Brain microvascular endothelial cell (primary cell): ENCODE data around the gene PYCARD.
"Not testable (repeated sequence)": the region's sequence is repeated elsewhere in the genome, so short reads cannot be mapped to it uniquely, and the experiment has no call there.

ENCODE experiments used
- DNase-seq: peaks from one replicate; pipeline ENCODE4 v3.0.0-alpha.2; 2020
- H3K27ac ChIP-seq: fragments of 250-450 bp; sonication (Bioruptor Pico); 2 replicates; pipeline ENCODE4 v1.5.1; 2020; ENCODE audit warnings: mild to moderate bottlenecking, moderate library complexity
- H3K27me3 ChIP-seq: fragments of 250-450 bp; sonication (Bioruptor Pico); replicated peaks from 2 replicates; pipeline ENCODE4 v1.5.1; 2020; ENCODE audit warnings: mild to moderate bottlenecking
- H3K36me3 ChIP-seq: fragments of 250-450 bp; sonication (Bioruptor Pico); replicated peaks from 2 replicates; pipeline ENCODE4 v1.5.1; 2020; ENCODE audit warnings: mild to moderate bottlenecking
- H3K4me3 ChIP-seq: 2 replicates; pipeline ENCODE4 v1.5.1; 2011; ENCODE audit warnings: low read depth, mild to moderate bottlenecking, control low read depth, low read length, moderate library complexity
- in situ Hi-C: cut with HindIII; loops from 2 replicates; pipeline ENCODE4 v1.10.0; 2017; ENCODE audit warnings: low sequenced_read_pairs, low pct_ligation_motif_present
- TF ChIP-seq, protein P1 (sequence below): IDR thresholded peaks from 2 replicates; pipeline ENCODE4 v1.5.1; 2011; ENCODE audit warnings: low read depth, mild to moderate bottlenecking, moderate library complexity, low read length, control low read depth, inconsistent platforms; ENCODE audit errors: missing control alignments

PYCARD gene

DNA sequence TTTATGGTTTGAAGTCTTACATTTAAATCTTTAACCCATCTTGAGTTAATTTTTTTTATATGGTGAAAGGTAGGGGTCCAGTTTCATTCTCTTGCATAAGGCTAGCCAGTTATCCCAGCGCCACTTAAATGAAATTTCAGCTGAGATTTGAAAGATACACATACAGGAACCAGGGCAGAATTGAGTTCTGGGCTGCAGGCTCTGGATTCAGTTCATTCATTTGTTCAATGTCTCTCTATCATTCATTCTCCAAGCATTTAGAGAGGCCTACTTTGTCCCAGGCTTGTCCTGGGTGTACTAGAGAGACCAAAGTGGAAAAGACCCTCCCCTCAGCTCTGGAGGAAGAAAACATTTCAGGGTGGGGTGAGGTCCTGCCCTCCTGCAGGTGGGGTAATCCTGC lies 10.8 kb upstream of the PYCARD start:
- Histone ChIP-seq H3K27ac (no peak overlapping the region), H3K36me3 (no peaks in the 10 kb centered on the region), H3K4me3 (no peak overlapping the region), H3K27me3 (peaks cover 43% of the 10 kb centered on the region)
- TF ChIP-seq, protein P1, sequence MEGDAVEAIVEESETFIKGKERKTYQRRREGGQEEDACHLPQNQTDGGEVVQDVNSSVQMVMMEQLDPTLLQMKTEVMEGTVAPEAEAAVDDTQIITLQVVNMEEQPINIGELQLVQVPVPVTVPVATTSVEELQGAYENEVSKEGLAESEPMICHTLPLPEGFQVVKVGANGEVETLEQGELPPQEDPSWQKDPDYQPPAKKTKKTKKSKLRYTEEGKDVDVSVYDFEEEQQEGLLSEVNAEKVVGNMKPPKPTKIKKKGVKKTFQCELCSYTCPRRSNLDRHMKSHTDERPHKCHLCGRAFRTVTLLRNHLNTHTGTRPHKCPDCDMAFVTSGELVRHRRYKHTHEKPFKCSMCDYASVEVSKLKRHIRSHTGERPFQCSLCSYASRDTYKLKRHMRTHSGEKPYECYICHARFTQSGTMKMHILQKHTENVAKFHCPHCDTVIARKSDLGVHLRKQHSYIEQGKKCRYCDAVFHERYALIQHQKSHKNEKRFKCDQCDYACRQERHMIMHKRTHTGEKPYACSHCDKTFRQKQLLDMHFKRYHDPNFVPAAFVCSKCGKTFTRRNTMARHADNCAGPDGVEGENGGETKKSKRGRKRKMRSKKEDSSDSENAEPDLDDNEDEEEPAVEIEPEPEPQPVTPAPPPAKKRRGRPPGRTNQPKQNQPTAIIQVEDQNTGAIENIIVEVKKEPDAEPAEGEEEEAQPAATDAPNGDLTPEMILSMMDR: no peak
- DNase-seq: no peak
- in situ Hi-C loops: no loop called here

DNA sequence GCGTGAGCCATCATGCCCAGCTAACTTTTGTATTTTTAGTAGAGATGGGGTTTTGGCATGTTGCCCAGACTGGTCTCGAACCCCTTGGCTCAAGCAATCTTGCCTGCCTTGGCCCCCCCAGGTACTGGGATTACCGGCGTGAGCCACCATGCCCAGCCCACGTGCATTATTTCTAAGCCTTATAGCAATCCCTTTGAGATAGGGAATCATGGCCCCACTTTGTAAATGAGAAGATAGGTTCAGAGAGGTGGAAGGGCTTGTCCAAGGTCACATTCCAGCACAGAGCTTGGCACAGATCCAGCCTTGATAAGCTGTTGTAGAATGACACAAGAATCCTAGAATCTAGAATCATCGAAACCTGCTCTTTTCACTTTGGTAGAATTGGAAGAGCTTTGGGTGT lies 4.2 kb upstream of the PYCARD start:
- no peaks in the 10 kb centered on the region for H3K36me3 ChIP-seq
- H3K4me3 ChIP-seq: no peak overlapping the region
- no peak overlapping the region for H3K27ac ChIP-seq
- DNase-seq: no peak
- in situ Hi-C loops: no loop called here
- TF ChIP-seq, protein P1: no peak
- peaks cover 6% of the 10 kb centered on the region for H3K27me3 ChIP-seq

DNA sequence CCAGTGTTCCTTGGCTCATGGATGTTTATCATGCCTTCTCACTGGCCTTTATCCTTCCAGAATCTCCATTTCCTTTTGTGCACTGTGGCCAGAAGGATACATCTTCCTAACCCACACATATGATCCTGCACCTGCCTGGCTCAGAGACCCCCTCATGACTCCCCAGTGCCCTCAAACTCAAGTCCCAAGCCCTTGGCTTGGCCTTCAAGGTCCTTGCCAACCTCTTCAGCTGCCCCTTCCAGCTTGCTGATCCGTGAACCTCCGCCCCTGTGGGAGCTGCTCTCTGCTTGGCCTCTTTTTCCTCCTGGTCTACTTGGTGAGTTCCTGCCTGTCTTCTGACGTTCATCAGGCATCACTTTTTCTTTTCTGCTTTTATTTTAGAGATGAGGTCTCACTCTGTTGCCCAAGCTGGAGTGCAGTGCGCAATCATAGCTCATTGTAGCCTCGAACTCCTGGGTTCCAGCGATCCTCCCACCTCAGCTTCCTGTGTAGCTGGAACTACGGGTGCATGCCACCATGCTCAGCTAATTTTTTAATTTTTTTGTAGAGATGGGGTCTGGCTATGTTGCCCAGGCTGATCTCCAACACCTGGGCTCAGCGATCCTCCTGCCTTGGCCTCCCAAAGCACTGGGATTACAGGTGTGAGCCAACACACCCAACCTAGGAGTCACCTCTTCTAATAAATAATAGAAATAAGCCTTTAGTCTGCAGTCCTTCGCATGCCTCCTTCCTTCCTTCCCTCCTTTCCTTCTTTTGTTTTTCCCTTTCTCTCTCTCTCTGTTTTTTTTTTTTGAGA lies 2.5 kb upstream of the PYCARD start:
- TF ChIP-seq, protein P1: no peak
- H3K27ac ChIP-seq: no peak overlapping the region
- in situ Hi-C loops: no loop called here

DNA sequence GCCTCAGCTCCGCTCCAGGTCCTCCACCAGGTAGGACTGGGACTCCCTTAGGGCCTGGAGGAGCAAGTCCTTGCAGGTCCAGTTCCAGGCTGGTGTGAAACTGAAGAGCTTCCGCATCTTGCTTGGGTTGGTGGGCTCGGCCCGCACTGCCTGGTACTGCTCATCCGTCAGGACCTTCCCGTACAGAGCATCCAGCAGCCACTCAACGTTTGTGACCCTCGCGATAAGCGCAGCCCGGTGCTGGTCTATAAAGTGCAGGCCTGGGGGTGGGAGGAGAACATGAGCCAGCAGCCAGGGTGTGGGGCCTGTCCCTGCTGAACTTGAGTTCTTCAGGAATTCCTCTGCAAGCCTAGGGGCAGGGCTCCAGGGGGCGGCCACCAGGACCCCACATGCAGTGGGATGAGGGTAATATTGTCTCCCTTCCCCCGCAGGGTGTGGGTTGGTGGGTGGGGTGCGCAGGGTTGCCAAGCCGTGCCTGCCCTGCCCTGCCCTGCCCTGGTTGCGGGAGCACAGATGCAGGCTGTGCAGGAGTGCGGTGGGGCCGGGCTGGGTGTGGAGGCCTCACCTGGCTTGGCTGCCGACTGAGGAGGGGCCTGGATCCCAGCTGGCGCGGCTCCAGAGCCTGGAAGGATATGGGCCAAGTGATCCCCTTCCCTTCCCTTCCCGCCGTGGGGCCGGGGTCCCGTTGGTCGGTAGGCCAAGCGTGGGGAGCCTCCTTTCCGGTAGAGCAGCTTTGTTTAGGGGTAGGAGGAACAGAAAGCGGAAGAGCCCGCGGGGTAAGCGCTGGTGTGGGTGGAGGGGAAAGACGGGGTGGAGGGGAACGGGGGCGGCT lies 762 bp downstream of the PYCARD start:
- in situ Hi-C loops: no loop called here
- Histone ChIP-seq H3K36me3 (peaks cover 11% of the 10 kb centered on the region), H3K4me3 (peak overlapping the region; percentile 65), H3K27me3 (no peaks in the 10 kb centered on the region), H3K27ac (no peak overlapping the region)
- TF ChIP-seq, protein P1: no peak
- no peak for DNase-seq

More for the DNA sequence above, 2.5 kb upstream of the PYCARD start:
- no peaks in the 10 kb centered on the region for H3K36me3 ChIP-seq
- DNase-seq: no peak
- peaks cover 6% of the 10 kb centered on the region for H3K27me3 ChIP-seq
- no peak overlapping the region for H3K4me3 ChIP-seq

DNA sequence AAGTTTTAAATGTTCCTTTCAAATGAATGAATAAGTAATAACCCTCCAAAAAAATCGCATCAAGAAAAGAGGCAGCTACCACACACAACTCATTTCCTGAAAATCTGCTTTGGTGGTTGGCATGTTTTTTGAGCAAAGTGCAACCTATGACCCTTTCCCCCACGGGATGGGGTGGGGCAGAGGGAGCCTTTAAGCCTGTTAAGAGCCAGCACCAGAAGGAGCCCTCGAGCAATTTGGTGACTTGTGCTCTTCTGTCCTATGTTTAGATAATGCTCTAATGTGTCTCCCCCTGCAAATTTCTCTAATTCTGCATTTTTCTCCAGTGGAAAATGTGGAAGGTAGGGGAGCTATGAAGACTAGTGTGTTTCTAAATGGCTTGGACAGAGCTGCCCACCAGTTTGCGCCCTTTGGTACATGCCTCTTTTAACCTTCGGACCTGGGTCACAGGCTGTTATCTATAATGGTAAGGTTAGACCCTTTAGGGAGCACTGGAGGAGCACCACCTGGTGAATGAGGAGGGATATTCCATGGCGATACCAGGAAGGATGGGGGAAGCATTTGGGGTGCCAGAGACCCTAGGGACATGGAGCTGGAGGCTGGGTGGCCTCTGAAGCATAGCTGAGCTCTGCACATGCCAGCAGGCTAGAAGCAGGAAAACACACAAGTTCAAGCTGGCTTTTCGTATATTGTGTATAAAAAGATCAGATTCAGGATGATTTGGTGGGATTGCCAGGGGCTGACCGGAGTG lies 1.6 kb downstream of the PYCARD start:
- Histone ChIP-seq H3K27me3 (no peaks in the 10 kb centered on the region), H3K36me3 (peaks cover 19% of the 10 kb centered on the region), H3K4me3 (no peak overlapping the region), H3K27ac (no peak overlapping the region)
- in situ Hi-C loops: no loop called here
- TF ChIP-seq, protein P1: peak; percentile 28
- no peak for DNase-seq

DNA sequence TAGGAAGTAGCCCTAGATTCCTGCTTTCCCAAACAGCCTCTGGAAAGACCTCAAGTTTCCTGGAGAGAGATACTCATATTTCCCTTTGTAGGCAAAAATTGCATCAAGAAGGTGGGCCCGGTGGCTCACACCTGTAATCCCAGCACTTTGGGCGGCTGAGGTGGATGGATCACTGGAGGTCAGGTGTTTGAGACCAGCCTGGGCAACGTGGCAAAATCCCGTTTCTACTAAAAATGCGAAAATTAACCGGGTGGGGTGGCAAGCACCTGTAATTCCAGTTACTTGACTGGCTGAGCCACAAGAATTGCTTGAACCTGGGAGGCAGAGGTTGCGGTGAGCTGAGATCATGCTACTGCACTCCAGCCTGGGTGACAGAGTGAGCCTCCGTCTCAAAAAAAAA lies 2.4 kb downstream of the PYCARD start:
- H3K36me3 ChIP-seq: peaks cover 26% of the 10 kb centered on the region
- in situ Hi-C loops, H3K27ac ChIP-seq, H3K27me3 ChIP-seq, H3K4me3 ChIP-seq, DNase-seq: not testable (repeated sequence)
